Sigmoid colon (tissue), 4 donors: ENCODE measurements around the gene CHDH.

Experiments used
- POLR2AphosphoS5 ChIP-seq, 4 donors: sonication (generic); formaldehyde crosslinking; IDR thresholded peaks; one replicate each; pipeline ENCODE4 v1.6.1; 2017; ENCODE audit warnings: antibody characterized with exemption in 4 of 4
- TF ChIP-seq, protein P1 (sequence below), 4 experiments: fragments of 450-650 bp in 3 of 4; fragments of 200-600 bp in 1 of 4; IDR thresholded peaks; one replicate each; pipeline ENCODE4 v1.5.1; 2016 to 2019; ENCODE audit warnings: antibody characterized with exemption in 4 of 4, mild to moderate bottlenecking in 3 of 4, moderate library complexity in 2 of 4

DNA sequence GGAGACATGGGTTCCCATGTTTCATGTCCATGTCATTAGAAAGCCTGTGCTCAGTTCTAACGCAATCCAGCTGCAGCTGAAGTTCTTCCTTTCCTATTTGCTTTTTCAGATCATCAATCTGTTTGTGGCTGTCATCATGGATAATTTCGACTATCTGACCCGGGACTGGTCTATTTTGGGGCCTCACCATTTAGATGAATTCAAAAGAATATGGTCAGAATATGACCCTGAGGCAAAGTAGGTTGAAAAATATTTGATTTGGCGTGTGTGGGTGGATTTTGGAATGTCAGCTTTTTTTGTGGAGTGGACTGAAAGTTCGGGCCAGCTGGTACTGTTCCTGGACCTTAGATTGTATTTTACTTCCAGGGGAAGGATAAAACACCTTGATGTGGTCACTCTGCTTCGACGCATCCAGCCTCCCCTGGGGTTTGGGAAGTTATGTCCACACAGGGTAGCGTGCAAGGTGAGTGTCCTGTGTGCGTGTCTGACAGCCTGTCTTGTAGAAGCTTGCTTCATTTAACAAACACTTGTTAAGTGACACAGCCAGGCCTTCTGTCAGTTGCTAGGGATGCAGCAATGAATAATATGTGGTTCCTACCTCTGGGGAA is 69.6 kb downstream of the CHDH start:
- TF ChIP-seq, protein P1, sequence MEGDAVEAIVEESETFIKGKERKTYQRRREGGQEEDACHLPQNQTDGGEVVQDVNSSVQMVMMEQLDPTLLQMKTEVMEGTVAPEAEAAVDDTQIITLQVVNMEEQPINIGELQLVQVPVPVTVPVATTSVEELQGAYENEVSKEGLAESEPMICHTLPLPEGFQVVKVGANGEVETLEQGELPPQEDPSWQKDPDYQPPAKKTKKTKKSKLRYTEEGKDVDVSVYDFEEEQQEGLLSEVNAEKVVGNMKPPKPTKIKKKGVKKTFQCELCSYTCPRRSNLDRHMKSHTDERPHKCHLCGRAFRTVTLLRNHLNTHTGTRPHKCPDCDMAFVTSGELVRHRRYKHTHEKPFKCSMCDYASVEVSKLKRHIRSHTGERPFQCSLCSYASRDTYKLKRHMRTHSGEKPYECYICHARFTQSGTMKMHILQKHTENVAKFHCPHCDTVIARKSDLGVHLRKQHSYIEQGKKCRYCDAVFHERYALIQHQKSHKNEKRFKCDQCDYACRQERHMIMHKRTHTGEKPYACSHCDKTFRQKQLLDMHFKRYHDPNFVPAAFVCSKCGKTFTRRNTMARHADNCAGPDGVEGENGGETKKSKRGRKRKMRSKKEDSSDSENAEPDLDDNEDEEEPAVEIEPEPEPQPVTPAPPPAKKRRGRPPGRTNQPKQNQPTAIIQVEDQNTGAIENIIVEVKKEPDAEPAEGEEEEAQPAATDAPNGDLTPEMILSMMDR (IDR thresholded peaks at IDR 0.05): no peak
- TF ChIP-seq POLR2AphosphoS5 (IDR thresholded peaks at IDR 0.05): peak in 1 of 4 donors; percentile 21
